GM12878 (cell line): ENCODE measurements around the gene SBF2. TPM values are rescaled to one million over a fixed set of nuclear protein-coding genes. Genes with fewer than 3 reads are reported as not detected.

Experiments used
- ATAC-seq: fragments of 200-7000 bp; cut with Tn5 transposase; 3 replicates; pipeline ENCODE4 v1.9.1; 2020; ENCODE audit warnings: mild to moderate bottlenecking, moderate library complexity
- BruUV-seq: library from RNA; stranded (reverse); fragments of 400-500 nt; replicated peaks from 2 replicates; lab custom pipeline; 2021; lab: Mats Ljungman, UMichigan
- CTCF ChIA-PET: fragments of 300-600 bp; sonication (Branson Sonifier 250); formaldehyde crosslinking; extraction: SDS; loops from one replicate; lab custom pipeline; 2021; ENCODE audit warnings: inconsistent platforms; lab: Yijun Ruan, JAX
- POLR2A ChIA-PET: fragments of 350-600 bp; formaldehyde crosslinking; extraction: SDS; loops from one replicate; lab custom pipeline; 2021; ENCODE audit warnings: inconsistent platforms; lab: Charles Lee
- RAD21 ChIA-PET: fragments of 300-600 bp; sonication (Branson Sonifier 250); formaldehyde crosslinking; loops from one replicate; lab custom pipeline; 2023; ENCODE audit warnings: antibody characterized with exemption; ENCODE audit not compliant: unreplicated experiment; lab: Charles Lee
- SMC1A ChIA-PET: fragments of 300-600 bp; sonication (Branson Sonifier 250); formaldehyde crosslinking; loops from one replicate; lab custom pipeline; 2023; ENCODE audit not compliant: unreplicated experiment, uncharacterized antibody; lab: Charles Lee
- DNase-seq: peaks from one replicate; pipeline ENCODE4 v3.0.0-alpha.2; 2011; ENCODE audit warnings: low read depth, low spot score
- FAIRE-seq: peaks from 3 replicates; lab custom pipeline; 2011; peaks lifted over from hg19 to GRCh38; lab: Jason Lieb, UNC
- H2AFZ ChIP-seq: 2 replicates; pipeline ENCODE4 v1.6.0; 2011; ENCODE audit warnings: low read depth, low read length, control low read depth; ENCODE audit not compliant: control insufficient read depth
- H3K27ac ChIP-seq: 2 replicates; pipeline ENCODE4 v1.5.1; 2011; ENCODE audit warnings: control low read depth; ENCODE audit not compliant: control insufficient read depth, insufficient read depth
- H3K27me3 ChIP-seq, 2 experiments: replicated peaks in 1 of 2; 2 replicates each; pipeline versions ENCODE4 v1.6.0 to v1.6.1; 2011; ENCODE audit warnings: low read length in 1 of 2; ENCODE audit not compliant: control insufficient read depth in 2 of 2, insufficient read depth in 2 of 2
- H3K36me3 ChIP-seq, 2 experiments: 2 replicates each; pipeline ENCODE4 v1.5.1; 2011; ENCODE audit warnings: low read length in 1 of 2; ENCODE audit not compliant: control insufficient read depth in 2 of 2, insufficient read depth in 2 of 2
- H3K4me1 ChIP-seq: 2 replicates; pipeline ENCODE4 v1.6.1; 2011; ENCODE audit warnings: mild to moderate bottlenecking, low read length, moderate library complexity, mixed read lengths; ENCODE audit not compliant: control insufficient read depth, insufficient read depth
- H3K4me2 ChIP-seq: 2 replicates; pipeline ENCODE4 v1.6.0; 2011; ENCODE audit warnings: control low read depth; ENCODE audit not compliant: control insufficient read depth, insufficient read depth
- H3K4me3 ChIP-seq: fragments of 200-600 bp; sonication (generic); 2 replicates; pipeline ENCODE4 v1.5.1; 2016
- H3K79me2 ChIP-seq: 2 replicates; pipeline ENCODE4 v1.6.0; 2011; ENCODE audit warnings: low read length; ENCODE audit not compliant: control insufficient read depth, insufficient read depth
- H3K9ac ChIP-seq: 2 replicates; pipeline ENCODE4 v1.8.0; 2011; ENCODE audit warnings: low read length, control low read depth, mixed read lengths; ENCODE audit not compliant: control insufficient read depth, insufficient read depth
- H3K9me3 ChIP-seq: replicated peaks from 3 replicates; pipeline ENCODE4 v1.5.1; 2011; ENCODE audit warnings: mild to moderate bottlenecking, low read length; ENCODE audit not compliant: control insufficient read depth, insufficient read depth
- H4K20me1 ChIP-seq: 2 replicates; pipeline ENCODE4 v1.6.0; 2011; ENCODE audit not compliant: control insufficient read depth, insufficient read depth
- ATF7 ChIP-seq: fragments of 450-650 bp; IDR thresholded peaks from 2 replicates; pipeline ENCODE4 v1.6.1; 2016; ENCODE audit warnings: low read depth, mild to moderate bottlenecking
- BCL11A ChIP-seq: IDR thresholded peaks from 2 replicates; pipeline ENCODE4 v1.6.1; 2011; ENCODE audit warnings: low read depth, low read length
- BMI1 ChIP-seq: fragments of 450-650 bp; IDR thresholded peaks from 2 replicates; pipeline ENCODE4 v1.6.1; 2016; ENCODE audit warnings: mild to moderate bottlenecking, moderate library complexity, borderline replicate concordance
- EGR1 ChIP-seq, 2 experiments: IDR thresholded peaks; 1 replicate in 1 of 2; 2 replicates in 1 of 2; pipeline ENCODE4 v1.6.1; 2011 to 2012; ENCODE audit warnings: low read depth in 2 of 2, low read length in 2 of 2, borderline replicate concordance in 1 of 2, mild to moderate bottlenecking in 1 of 2, moderate library complexity in 1 of 2
- FOXK2 ChIP-seq: fragments of 450-650 bp; IDR thresholded peaks from 2 replicates; pipeline ENCODE4 v1.6.1; 2017; ENCODE audit warnings: mild to moderate bottlenecking, moderate library complexity
- HCFC1 ChIP-seq: fragments of 150-350 bp; IDR thresholded peaks from 2 replicates; pipeline ENCODE4 v1.6.1; 2014; ENCODE audit warnings: low read length
- HDAC6 ChIP-seq: fragments of 200-600 bp; sonication (generic); IDR thresholded peaks from one replicate; pipeline ENCODE4 v1.8.0; 2017; ENCODE audit warnings: antibody characterized with exemption; ENCODE audit not compliant: unreplicated experiment
- JUNB ChIP-seq: IDR thresholded peaks from 2 replicates; pipeline ENCODE4 v1.6.1; 2016; ENCODE audit warnings: antibody characterized with exemption, mild to moderate bottlenecking
- NRF1 ChIP-seq: conservative IDR thresholded peaks from 2 replicates; pipeline ENCODE4 v1.6.1; 2011; ENCODE audit warnings: mild to moderate bottlenecking, low read depth, low read length, improper control_type of control experiment
- POU2F2 ChIP-seq: IDR thresholded peaks from 3 replicates; pipeline ENCODE4 v1.6.1; 2011; ENCODE audit warnings: low read depth, mild to moderate bottlenecking, low read length, borderline replicate concordance
- RUNX3 ChIP-seq: IDR thresholded peaks from 2 replicates; pipeline ENCODE4 v1.6.1; 2012; ENCODE audit warnings: low read length, inconsistent platforms
- SKIL ChIP-seq: fragments of 450-650 bp; IDR thresholded peaks from 2 replicates; pipeline ENCODE4 v1.6.1; 2017; ENCODE audit warnings: mild to moderate bottlenecking, low read depth, inconsistent platforms; ENCODE audit not compliant: poor library complexity, severe bottlenecking
- TCF7 ChIP-seq: IDR thresholded peaks from 2 replicates; pipeline ENCODE4 v1.6.1; 2014; ENCODE audit warnings: antibody characterized with exemption, borderline replicate concordance
- YY1 ChIP-seq: IDR thresholded peaks from 2 replicates; pipeline ENCODE4 v1.6.1; 2011; ENCODE audit warnings: low read depth, mild to moderate bottlenecking, low read length
- ZBTB40 ChIP-seq: fragments of 450-650 bp; IDR thresholded peaks from 2 replicates; pipeline ENCODE4 v1.6.1; 2016; ENCODE audit warnings: mild to moderate bottlenecking, moderate library complexity, borderline replicate concordance
- ZNF207 ChIP-seq: fragments of 450-650 bp; IDR thresholded peaks from 2 replicates; pipeline ENCODE4 v1.6.1; 2014; ENCODE audit warnings: antibody characterized with exemption, mild to moderate bottlenecking, borderline replicate concordance
- WGBS: methylation state at CpG from one replicate; pipeline ENCODE4 v1.1.6; 2016; ENCODE audit warnings: low lambda C conversion rate; ENCODE audit not compliant: insufficient replicate concordance, insufficient coverage; ENCODE audit errors: missing lambda C conversion rate; 5-methylcytosine and 5-hydroxymethylcytosine counted together
- in situ Hi-C: fragments of 300-500 bp; cut with MboI; formaldehyde crosslinking; loops from 9 replicates; pipeline ENCODE4 v1.14.3; 2018; ENCODE audit warnings: mixed read lengths
- intact Hi-C: fragments of 100-400 bp; cut with micrococcal nuclease; formaldehyde crosslinking; loops from one replicate; pipeline ENCODE4 v1.14.2; 2022; ENCODE audit not compliant: unreplicated experiment
- polyA plus RNA-seq, 11 experiments: library from polyadenylated mRNA; depleted of rRNA in 4 of 11; unstranded in 6 of 11; stranded (reverse) in 5 of 11; fragments of >200 nt; fragmentation: Nextera tagmentation in 4 of 11; fragmentation: Illumina TruSeq in 1 of 11; extraction: Ambion mirVana in 4 of 11; extraction: Trizol in 1 of 11; gene quantifications; 1 replicate in 1 of 11; 2 replicates in 10 of 11; pipeline versions ENCODE4 v1.2.1 to v1.2.3, GENCODE V29; 2011 to 2016; ENCODE audit warnings: inconsistent platforms in 2 of 11, missing spikeins in 2 of 11, low read depth in 1 of 11
- total RNA-seq, 4 experiments: library from RNA; depleted of rRNA in 3 of 4; stranded (reverse); fragments of >200 nt in 3 of 4; fragmentation: Illumina TruSeq in 1 of 4; extraction: Trizol in 1 of 4; gene quantifications; 2 replicates each; pipeline versions ENCODE4 v1.2.1 to v1.2.3, GENCODE V29; 2013 to 2021
- TF ChIP-seq, protein P1 (sequence below): IDR thresholded peaks from 2 replicates; pipeline ENCODE4 v1.6.1; 2012; ENCODE audit warnings: low read depth, low read length, improper control_type of control experiment

Gene SBF2
- total and polyA plus RNA-seq, 10 of the 15 experiments (the other 5 are each of a cell fraction or from before 2014, with no cell fraction given): 0.24 to 2.3 (median 1.1) TPM

- TF ChIP-seq ZBTB40 (no peak), FOXK2 (no peak)
Measured at GRCh38 chr11:9899676-9900075, 394.3 kb downstream of the SBF2 start (continued).

GRCh38 chr11:9896902-9897301 is 397.1 kb downstream of the SBF2 start:
- RAD21 ChIA-PET: no interaction called here
- Histone ChIP-seq H3K9me3 (no peaks in the 10 kb centered on the region), H3K36me3 (no peaks in the 10 kb centered on the region), H3K27ac (no peak overlapping the region), H3K27me3 (no peaks in the 10 kb centered on the region), H3K9ac (no peak overlapping the region), H4K20me1 (no peaks in the 10 kb centered on the region), H3K4me1 (no peaks in the 10 kb centered on the region), H3K79me2 (no peaks in the 10 kb centered on the region), H3K4me2 (no peak overlapping the region), H2AFZ (no peak overlapping the region), H3K4me3 (no peak overlapping the region)
- SMC1A ChIA-PET: no interaction called here
- POLR2A ChIA-PET: no interaction called here
- ATAC-seq (no peak), FAIRE-seq (no peak), DNase-seq (no peak)
- intact Hi-C loops (no loop called here), in situ Hi-C loops (no loop called here)
- CTCF ChIA-PET: no interaction called here
- BruUV-seq: no TSS peak
- 96% methylated on average over 2 of the region's 2 CpGs for WGBS
- TF ChIP-seq POU2F2 (no peak), NRF1 (no peak), HDAC6 (no peak), EGR1 (IDR thresholded peaks at IDR 0.05; ENCODE audit: borderline replicate concordance in 1 of 2, low read depth in 2 of 2, low read length in 2 of 2) (no peak), BCL11A (no peak), BMI1 (no peak), ATF7 (no peak), TCF7 (no peak), RUNX3 (no peak), JUNB (no peak), YY1 (no peak), ZNF207 (no peak), HCFC1 (no peak), SKIL (no peak)
- TF ChIP-seq, protein P1, sequence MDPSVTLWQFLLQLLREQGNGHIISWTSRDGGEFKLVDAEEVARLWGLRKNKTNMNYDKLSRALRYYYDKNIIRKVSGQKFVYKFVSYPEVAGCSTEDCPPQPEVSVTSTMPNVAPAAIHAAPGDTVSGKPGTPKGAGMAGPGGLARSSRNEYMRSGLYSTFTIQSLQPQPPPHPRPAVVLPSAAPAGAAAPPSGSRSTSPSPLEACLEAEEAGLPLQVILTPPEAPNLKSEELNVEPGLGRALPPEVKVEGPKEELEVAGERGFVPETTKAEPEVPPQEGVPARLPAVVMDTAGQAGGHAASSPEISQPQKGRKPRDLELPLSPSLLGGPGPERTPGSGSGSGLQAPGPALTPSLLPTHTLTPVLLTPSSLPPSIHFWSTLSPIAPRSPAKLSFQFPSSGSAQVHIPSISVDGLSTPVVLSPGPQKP: no peak
